HG03354 (cell line): Measurements from ENCODE around the gene TMEM203.

Experiments used
- ATAC-seq: cut with Tn5 transposase; IDR thresholded peaks from one replicate; pipeline ENCODE4 v1.9.1; 2021; ENCODE audit warnings: mild to moderate bottlenecking; ENCODE audit not compliant: unreplicated experiment, poor library complexity, severe bottlenecking

TMEM203 gene

DNA sequence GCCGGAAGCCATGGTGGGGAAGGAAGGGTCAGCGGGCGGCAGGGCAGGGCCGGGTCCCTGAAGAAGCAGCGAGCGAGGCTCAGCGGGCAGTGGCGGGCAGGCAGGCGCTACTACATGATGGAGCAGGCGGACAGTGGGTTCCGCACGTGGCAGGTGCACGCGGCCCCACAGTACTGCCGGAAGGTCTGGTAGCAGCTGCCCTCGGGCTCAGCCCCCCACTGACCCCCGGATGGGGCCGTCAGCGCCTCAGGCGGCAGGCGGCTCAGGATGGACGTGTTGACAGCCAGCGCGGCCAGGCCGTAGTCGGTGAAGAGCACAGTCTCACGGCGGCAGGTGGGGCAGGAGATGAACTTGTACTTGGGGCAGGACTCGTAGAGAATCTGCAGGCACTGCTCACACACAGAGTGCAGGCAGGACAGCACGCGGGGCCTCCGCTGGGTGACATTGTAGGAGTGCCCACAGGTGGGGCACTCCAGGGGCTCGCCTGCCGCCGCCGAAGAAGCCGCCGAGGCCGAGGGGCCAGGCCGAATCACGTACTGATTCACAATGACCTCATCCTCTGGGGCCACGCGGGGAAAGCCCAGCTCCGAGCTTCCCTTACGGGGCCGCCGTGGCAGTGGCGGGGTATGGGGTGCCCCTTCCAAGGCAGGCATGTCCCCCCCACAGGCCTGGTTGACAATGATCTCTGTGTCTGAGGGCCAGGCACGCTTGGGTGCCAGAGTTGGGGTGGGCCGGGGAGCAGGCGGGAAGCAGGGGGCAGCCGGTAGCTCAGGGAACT lies 15.1 kb upstream of the TMEM203 start:
- no peak for ATAC-seq

DNA sequence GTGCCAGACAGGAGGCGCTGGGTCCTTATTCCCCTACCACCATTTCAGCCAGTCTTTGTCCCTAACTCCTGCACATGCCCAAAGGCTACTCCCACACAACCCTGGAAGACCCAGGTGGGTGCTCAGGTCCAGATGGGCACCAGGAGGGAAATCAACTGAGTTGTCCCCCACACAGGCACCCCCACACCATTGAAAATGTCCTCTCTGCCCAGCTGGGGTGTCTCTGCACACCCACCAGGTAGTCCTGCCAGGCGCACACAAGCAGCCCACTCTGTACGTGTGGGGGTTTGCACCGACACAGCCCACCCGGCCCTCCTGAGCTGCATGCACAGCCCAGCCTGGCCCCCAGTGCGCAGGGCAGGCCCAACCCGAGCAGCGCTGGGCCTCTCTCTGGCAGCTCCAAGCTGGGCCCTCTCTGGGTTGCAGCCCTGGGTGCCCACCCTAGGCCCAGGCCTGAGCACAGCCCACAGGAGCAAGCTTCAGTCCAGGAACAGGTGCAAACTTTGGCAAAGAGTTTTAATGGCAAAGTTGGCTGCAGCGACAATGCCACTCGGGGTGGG lies 14.4 kb upstream of the TMEM203 start:
- no peak for ATAC-seq

DNA sequence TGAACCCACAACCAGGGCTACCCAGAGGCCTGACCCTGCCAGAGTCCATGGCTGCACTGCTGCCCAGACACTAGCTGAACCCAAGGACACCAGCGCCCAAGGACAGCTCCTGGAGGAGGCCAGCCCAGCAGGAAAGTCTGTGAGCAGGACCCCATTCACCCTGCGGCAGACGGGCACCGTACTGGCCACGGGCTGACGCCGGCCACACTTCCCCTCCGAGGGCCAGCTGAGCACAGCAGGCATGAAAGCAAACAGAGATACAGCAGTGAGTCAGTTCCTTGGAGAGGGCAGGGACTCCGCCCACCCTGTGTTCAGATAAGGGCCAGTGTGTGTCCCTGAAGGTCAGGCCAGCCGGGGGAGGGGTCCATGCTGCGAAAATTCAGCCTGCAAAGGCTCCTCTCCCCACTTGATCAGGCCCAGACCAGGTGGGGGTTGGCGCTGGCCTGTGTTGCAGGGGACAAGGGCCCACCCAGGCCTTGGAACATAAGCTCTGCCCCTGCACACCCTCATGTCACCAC lies 13.4 kb upstream of the TMEM203 start:
- ATAC-seq: no peak

DNA sequence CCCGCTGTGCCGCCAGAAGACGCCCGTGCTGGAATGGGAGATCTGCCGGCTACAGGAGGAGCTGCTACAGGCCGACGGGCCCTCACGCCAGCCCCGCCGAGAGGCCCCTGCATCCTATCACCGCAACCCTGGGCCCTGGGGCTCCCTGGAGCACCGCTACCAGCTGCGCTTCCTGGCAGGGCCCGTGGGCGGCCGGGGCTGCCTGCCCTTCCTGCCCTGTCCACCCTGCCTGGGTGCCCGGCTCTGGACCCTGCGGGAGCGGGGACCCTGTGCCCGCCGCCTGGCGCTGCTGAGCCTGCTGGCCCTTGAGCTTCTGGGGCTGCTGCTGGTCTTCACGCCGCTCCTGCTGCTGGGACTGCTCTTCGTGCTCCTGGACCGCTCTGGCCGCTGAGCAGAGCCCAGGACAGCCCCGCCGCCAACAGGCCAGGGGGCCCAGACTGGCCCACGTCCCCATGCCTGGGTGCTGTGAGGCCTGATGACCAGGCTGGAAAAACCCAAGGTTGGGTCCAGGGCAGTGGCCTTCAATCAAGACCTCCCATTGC lies 12.8 kb upstream of the TMEM203 start:
- ATAC-seq: no peak

DNA sequence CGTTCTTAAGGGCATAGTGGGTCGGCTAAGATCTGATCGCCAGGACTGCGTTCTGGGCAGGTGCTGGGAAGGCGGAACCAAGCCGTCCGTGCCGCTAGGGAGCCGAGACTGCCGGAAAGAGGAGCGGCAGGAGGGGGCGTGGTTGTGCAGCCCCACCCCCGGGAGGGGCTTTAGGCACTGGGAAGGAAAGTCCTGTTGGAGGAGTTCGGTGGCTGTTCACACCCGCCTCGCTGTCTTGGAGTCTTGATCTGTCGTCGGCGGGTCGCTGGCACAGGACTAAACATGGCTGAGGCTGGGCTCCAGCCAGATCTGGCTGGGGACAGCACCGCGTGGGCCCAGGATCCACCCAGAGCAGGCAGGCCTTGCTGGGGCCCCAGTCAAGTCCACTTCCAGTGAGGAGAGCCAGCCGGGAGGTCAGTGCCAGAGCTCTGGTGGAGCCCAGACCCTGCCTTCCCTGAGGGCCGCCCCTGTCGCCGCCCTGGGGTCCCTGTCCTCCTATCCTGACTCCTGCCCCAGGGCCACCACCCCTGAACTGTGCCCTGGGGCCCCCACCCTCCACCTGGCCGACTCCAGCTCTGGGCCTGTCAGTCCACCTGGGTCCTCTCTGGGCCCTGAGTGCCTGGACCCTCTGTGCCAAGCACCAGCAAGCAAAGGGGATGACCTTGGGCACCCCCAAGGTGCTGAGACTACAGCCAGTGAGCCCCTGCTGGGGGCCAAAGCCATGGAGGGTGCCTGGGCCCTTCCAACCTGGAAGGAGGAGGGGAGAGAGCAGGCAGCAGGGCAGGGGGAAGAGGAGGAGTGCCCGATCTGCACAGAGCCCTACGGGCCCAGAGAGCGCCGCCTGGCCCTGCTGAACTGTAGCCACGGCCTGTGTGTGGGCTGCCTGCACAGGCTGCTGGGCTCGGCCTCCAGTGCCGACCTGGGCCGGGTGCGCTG lies 12.1 kb upstream of the TMEM203 start:
- ATAC-seq: no peak

DNA sequence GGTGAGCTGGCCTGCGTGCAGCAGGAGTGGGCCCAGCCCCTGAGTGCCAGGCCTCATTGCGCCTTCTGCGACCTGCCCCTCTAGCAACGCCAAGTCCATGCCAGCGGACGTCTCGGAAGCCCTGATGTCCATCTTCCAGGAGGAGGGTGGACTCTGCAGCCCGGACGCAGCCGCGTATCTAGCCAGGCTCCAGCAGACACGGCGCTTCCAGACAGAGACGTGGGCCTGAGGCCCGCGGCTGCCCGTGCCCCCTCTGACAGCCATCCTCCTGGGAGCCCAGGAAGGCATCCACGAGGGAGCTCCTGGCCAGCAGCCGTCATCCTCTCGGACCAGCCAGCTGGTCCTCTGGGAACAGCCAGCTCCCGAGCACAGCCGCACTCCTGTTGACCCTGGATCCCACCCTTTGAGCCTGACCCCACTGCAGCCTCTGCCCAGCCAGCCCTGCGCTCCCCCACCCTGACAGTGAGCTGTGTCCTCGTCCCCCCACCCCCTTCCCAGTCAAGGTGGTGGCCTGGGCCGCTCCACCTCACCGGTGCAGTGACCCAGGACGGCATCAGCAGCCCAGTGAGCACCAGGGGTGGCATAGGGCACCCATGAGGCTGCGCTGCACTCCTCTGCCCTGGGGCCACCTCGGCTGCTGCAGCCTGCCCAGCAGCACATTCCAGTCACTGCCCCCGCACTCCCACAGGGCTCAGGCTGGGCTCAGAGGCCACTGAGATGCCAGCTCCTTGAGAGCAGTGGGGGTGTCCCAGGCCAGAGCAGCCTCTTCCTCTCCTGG lies 10.9 kb upstream of the TMEM203 start:
- ATAC-seq: no peak

DNA sequence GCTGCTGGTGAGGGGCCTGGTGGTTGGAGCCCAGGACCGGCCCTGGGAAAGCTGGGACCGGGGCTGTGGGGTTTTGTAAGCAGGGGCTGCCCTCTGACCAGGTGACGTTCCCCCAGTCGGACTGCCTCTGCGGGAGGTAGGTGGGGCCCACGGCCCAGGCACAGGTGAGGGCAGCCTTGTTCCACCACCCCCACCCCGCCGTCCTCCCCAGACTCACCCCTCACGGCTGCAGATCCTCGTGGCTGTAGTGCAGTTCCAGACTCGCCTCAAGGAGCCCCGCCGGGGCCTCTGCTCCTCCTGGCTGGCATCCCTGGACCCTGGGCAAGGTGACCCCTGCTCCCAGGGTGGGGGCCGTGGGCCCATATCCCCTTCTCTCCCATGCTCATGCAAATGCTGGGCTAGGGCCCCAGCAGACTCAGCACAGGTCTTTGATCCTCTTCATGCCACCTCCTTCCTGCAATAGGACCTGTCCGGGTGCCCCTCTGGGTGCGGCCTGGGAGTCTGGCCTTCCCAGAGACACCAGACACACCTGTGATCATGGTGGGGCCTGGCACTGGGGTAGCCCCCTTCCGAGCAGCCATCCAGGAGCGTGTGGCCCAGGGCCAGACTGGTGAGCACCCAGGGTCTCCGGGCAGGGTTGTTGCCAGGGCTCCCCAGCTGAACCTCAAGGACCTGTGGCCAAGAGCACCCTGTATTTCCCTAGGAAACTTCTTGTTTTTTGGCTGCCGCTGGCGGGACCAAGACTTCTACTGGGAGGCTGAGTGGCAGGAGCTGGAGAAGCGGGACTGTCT lies 9.9 kb upstream of the TMEM203 start:
- no peak for ATAC-seq

DNA sequence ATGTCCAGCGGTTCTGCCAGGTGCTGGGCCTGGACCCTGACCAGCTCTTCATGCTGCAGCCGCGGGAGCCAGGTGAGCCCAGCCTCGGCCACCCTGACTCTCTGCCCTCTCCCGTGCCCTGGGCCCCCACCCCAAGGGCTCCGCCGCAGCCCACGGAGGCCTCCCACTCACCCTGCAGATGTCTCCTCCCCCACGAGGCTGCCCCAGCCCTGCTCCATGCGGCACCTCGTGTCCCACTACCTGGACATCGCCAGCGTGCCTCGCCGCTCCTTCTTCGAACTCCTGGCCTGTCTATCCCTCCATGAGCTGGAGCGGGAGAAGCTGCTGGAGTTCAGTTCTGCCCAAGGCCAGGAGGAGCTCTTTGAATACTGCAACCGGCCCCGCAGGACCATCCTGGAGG lies 9.2 kb upstream of the TMEM203 start:
- no peak for ATAC-seq

DNA sequence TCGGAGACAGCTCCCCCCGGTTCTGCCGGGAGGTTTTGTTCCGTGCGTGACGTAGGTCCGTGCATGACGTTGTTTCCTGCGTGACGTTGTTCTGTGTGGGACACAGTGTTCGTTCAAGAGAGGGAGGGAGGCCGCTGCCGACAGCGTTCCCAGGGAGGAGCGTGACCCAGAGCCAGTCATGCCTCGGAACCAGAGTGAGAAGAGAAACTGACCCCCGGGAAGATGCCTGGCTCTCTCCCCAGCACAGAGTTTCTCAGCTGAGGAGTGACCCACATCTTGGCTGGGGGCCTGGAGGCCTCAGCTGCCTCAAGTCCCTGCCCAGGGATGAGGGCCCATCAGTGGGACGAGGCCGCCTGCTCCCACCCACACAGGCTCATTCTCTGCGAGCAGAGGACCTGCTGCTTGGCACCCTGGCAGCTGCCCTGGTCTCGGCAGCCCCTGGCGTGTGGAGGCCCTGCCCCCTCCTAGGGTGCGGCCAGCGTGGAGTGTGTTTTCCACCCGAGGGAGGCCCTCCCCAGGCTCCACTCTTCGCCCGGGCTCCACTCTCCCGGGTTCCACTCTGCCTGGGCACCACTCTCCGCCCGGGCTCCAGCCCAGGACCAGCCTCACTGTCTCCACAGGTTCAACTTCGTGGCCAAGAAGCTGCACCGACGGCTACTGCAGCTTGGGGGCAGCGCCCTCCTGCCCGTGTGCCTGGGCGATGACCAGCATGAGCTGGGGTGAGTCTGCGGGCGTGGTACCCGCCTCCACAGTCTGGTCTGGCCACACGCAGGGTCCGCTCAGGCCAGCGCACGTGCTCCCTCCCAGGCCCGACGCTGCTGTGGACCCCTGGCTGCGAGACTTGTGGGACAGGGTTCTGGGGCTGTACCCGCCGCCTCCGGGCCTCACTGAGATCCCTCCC lies 8.0 kb upstream of the TMEM203 start:
- no peak for ATAC-seq

DNA sequence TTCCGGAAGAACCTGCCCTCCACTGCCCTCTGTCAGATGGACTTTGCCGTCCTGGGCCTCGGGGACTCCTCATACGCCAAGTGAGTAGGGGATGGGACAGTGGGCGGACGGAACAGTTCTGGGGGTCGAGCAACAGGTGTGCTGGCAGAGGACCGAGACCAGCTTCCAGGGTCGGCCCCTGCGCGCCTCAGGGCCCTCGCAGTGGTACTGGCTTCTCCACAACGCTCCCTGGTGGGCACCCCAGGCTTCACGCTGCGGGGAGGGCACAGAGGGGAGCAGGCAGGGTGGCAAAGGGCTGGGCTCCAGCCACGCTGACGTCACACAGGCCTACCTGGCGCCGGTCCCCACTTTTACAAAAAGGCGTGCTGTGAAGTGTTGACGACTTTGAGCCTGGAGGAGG lies 7.1 kb upstream of the TMEM203 start:
- no peak for ATAC-seq

DNA sequence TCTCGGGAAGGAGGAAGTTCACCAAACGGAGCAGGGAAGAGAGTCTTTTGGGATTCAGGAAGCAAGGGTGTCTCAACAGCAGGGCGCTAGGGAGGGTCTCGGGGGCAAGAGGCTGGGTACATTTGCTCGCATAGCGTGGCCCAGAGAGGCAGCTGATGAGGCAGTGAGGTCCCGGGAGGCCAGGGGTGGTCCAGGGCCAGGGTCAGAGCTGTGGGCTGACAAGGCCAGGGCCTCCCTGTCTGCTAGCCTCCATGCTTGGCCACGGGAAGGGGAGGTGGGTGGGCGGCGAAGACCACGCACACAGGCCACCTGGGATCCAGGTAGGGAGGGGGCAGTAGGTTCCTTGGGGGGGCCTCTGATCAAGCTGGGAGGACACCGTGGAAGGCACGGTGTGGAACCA lies 6.1 kb upstream of the TMEM203 start:
- ATAC-seq: no peak

DNA sequence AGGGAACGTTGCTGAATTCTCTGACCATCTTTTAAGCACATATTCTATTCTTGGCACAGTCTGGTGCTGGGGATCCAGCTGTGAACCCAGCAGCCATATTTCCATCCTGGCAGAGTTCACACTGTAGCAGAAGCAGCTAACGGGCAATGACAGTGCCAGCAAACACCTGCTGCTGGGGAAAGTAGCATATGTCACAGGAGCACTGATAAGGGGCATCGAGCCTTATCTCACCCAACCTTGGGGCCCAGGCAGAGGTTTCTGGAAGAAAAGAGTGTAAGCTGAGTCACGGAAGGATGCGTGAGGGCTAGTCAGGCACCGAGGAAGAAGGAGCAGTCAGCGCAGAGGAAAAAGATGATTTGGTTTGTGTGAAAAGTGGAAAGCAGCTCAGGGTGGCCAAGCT lies 1.2 kb upstream of the TMEM203 start:
- ATAC-seq: no peak

DNA sequence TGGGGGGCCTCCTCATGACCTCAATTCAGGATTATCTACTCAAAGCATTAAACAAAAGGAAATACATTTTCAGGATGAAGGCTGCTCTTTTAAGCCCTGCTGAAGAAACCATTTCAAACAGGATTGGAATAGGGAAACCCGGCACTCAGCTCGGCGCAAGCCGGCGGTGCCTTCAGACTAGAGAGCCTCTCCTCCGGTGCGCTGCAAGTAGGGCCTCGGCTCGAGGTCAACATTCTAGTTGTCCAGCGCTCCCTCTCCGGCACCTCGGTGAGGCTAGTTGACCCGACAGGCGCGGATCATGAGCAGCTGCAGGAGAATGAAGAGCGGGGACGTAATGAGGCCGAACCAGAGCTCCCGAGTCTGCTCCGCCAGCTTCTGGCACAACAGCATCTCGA lies 720 bp downstream of the TMEM203 start:
- ATAC-seq: no peak

DNA sequence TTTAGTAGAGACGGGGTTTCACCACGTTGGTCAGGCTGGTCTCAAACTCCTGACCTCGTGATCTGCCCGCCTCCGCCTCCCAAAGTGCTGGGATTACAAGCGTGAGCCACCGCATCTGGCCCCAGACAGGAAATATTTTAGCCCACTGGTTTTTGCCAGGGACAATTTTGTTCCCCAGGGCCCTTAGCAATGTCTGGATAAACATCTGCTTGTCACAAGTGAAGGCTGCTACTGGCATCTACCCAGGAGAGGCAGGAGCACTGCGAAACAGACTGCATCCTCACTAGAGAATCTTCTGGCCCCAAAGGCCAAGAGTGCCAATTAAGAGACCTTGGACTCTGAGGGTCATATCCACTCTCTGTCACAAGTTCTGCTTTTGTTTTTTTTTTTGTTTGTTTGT lies 2.5 kb downstream of the TMEM203 start:
- no peak for ATAC-seq

DNA sequence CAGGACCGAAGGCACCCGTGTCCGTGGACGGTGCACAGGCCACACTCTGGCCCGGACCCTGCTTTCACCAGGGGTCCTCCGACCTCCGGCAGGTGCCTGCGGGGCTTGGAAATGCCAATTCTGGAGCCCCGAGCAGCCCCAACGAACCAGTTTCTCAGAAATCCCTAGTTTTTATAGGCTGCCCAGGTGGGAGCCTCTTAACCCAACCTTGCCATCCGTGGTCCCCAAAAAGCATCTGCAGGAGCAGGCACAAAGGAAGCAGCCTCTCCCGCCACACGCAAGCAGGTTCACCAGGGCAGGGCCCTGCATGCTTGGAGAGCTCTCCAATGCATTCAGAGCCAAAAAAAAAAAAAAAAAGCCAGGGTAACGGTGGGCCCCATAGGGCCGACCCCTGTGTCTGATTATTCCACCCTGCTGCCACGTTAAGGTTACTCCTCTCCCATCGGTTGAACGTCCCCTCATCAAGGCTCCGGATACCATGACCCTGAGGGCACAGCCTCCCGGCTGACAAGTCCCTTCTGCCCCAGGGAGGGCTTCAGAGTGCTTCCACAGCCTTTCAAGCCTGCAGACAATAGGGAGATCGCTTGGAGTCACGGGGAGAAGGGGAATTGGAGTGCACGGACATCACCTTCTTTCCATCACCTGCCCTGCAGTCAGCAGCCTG lies 4.1 kb downstream of the TMEM203 start:
- ATAC-seq: no peak

DNA sequence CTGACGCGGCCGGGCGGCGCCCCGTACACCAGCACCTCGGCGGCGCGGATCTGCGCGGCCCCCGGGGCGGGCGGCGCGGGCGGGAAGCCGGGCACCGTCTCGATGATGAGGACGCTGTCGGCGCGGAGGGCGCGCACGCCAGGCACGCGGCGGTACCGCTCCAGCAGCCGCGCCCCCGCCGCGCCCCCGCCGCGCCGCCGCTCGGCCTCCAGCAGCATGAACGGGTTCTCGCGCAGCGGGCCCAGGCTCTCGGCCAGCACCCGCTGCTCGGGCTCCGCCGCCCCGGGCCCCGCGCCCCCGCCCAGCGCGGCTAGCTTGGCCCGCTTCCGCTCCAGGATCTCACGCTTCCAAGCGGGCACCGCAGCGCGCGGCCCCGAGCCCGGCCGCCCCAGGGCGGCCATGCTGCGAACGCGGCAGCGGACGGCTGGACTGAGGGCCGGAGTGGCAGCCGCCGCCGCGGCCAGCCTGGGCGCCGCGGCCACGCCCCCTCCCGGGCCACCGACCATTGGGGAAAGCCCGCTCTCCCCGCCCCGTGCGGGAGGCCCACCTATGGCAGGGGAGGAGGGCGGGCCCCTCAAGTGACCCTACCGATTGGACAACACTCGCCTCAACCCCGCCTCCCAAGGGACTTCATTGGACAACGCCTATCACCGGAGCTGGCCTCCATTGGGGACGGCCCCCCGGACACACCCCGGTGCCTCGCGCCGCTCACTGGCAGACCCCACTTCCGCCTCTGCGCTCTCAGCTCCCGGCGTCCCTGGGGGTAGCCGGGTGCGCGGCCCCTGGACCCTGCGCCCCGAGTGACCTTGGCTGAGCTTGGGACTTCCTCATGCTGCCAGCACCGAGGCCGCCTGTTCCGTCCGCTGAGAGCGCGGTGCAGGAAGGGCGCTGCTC lies 4.9 kb downstream of the TMEM203 start, which contains the start of gene TPRN:
Gene TPRN (minus strand): TSS at position 431 of the 894 bp plus-strand sequence. CDS start 30 bp downstream, at position 401.
- ATAC-seq: peak; percentile 86
